Activated T-cell treated with anti-CD3 and anti-CD28 coated beads for 48 hours (primary cell): Measurements from ENCODE around the gene SPDYE2B.
"Not testable (repeated sequence)": the region's sequence is repeated elsewhere in the genome, so short reads cannot be mapped to it uniquely, and the experiment has no call there.

Source experiments
- DNase-seq: peaks from one replicate; pipeline ENCODE4 v3.0.0-alpha.2; 2020; ENCODE audit warnings: low read depth

SPDYE2B gene

DNA sequence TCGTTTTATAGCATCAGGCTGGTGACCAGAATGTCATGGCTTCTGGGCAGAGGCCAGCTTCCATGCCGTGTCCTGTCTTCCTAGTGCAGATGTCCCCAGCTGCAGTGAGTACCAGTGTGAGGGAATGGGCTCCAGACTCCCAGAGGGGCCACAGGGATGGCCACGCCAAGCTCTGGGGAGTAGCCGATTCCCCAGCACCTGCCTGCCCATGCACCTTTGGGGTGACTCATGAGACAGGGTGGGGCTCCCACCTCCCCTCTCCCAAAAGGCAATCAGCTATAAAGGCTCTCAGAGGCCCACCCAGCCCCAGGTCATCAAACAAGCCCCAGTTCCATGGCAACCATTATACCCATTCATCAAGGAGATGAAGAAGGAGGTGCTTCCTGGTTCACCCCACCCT, at the start of gene SPDYE2B:
Gene SPDYE2B, plus strand, starts transcription at position 396 of the 400 bp plus-strand sequence. CDS start 2,030 bp downstream, outside the sequence.
- not testable (repeated sequence) for DNase-seq

- not testable (repeated sequence) for DNase-seq
Measured at GRCh38 chr7:102602317-102602716, 47.8 kb upstream of the SPDYE2B start.

DNA sequence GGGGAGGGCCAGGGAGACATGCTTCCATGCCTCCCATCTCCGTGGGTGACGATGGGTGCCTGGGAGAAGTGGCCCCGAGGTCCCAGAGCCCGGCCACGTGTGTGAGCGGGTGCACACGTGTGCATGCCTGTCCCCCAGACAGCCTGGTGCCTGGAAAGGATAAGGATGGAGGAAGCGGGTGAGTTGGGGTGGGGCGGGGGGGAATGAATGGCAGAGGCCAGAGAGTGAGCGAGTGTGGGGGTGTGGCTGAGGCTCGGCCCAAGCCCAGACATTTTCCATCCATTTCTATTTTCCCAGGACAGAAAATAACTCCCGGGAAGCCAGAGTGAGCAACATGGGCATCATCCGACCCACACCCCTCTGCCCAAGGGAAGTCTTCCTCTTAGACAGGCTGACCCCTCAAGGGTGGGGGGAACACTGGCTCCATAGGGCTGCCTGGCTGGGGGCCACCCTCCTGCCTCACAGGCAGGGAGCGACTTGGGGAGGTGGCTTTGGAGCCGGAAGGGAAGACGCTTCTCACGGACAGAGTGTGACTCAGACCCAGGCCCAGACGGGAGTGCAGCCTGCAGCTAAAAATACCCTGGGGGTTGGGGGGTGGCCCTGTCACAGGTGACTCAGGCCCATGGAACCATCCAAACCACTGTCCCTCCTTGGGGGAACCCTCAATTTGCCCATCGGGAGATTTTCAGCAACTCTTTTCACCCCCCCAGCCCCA, 45.5 kb upstream of the SPDYE2B start:
- DNase-seq, result not testable (repeated sequence)

GRCh38 chr7:102606848-102607247, 43.3 kb upstream of the SPDYE2B start:
- not testable (repeated sequence) for DNase-seq

DNA sequence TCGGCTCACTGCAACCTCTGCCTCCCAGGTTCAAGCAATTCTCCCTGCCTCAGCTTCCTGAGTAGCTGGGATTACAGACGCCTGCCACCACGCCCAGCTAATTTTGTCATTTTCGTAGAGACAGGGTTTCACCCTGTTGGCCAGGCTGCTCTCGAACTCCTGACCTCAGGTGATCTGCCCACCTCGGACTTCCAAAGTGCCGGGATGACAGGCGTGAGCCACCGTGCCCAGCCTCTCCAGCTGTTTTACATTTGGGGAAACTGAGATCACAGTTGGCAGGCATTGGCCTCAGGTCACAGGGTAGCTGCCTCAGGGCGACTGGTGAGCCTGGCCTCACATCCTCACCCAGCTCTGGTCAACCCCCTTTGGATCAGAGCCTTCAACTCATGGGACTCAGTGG, 40.4 kb upstream of the SPDYE2B start:
- not testable (repeated sequence) for DNase-seq

DNA sequence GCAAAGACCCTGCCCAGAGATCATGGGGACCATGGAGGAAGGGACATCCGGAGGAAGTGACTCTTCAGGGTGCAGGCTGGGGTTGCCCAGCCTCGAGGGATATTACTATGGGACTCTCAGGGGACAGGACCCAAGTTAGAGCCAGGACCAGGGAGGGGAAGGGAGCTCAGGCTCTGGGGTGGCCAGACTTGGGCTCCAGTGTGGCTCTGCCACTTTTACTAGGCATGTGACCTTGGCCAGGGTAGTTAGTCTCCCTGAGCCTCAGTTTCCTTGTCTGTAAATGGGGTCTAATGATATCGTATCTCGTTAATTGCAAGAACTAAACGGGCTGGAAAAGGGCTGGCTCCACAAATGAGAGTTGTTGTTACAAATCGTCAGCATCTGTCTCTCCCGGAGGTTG, 39.7 kb upstream of the SPDYE2B start:
- DNase-seq, result not testable (repeated sequence)

- DNase-seq, result not testable (repeated sequence)
Measured at GRCh38 chr7:102611013-102611674, 39.0 kb upstream of the SPDYE2B start.

DNA sequence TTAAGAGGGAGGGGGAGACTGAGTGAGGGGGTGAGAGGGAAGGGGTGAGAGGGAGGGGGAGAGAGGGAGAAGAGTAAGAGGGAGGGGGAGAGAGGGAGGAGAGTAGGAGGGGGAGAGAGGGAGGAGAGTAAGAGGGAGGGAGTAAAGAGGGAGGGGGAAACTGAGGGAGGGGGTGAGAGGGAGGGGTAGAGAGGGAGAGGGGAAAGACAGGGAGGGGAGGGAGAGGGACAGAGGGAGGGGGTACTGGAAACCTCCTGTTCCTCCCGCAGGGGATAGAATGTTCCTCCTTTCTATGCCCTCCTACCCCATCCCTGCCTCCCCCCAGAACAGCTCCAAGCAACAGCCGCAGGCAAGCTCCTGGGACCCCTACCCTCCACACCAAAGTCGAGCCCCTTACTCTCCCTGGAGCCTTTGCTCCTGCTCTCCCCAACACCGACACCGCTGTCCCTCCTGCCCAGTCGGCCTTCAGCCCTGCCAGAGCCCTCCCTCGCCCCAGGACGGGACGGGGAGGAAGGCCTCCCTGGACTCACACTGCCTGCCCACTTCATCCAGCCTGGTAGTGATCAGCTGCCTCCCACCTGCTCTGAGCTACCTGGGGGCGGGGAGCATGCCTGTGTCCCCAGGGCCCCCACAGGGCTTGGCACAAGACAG, 38.3 kb upstream of the SPDYE2B start:
- not testable (repeated sequence) for DNase-seq

- DNase-seq, result not testable (repeated sequence)
Measured at GRCh38 chr7:102613575-102614345, 36.4 kb upstream of the SPDYE2B start.

DNA sequence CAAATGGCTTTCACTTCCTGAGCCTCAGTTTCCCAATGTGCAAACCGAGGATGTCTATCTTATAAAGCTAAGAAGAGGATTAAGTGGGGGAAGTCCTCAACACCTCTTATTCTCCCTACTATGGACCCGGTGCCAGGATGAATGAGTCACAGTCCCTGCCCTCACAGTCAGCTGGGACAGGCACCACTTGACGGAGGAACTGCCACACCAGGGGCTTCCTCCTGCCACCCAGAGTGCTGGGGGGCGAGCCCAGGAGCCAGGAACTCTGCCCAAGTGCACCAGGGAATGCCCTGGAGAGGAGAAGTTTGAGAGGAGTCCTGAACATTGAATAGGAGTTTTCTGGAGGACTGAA, 35.8 kb upstream of the SPDYE2B start:
- not testable (repeated sequence) for DNase-seq

- DNase-seq, result not testable (repeated sequence)
Measured at GRCh38 chr7:102614873-102615272, 35.2 kb upstream of the SPDYE2B start.

GRCh38 chr7:102615930-102616329, 34.2 kb upstream of the SPDYE2B start:
- not testable (repeated sequence) for DNase-seq

DNA sequence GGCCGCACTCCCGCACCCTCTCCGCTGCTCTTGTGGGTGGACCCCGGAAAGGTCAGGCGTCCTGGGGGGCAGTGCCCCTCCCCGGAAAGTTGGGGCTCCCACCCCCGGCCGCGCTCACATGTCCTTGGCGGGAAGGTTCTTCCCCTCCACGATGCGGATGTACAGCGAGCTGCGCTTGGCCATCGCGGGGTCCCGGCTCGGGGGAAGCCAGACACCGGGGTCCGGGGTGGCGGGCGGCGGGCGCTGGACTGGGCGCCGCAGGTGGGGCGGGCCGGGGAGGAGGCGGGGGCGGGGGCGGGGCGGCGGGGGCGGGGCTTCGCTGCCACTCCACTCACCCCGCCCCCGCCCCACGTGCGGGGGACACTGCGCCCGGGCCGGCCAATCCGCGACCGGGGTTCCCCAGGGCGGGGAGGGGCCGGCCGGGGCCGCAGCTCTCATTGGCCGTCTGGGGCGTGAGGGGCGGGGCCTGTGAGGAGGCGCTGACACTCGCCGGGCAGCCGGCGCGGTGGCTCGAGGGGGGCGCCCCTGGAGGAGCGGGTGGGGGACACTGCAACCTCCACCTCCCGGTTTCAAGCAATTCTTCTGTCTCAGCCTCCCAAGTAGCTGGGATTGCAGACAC, 33.5 kb upstream of the SPDYE2B start, which contains the start of gene RASA4:
Gene RASA4, minus strand, starts transcription at position 250 of the 619 bp plus-strand sequence. Its CDS starts 67 bp downstream, at position 183.
- not testable (repeated sequence) for DNase-seq

DNA sequence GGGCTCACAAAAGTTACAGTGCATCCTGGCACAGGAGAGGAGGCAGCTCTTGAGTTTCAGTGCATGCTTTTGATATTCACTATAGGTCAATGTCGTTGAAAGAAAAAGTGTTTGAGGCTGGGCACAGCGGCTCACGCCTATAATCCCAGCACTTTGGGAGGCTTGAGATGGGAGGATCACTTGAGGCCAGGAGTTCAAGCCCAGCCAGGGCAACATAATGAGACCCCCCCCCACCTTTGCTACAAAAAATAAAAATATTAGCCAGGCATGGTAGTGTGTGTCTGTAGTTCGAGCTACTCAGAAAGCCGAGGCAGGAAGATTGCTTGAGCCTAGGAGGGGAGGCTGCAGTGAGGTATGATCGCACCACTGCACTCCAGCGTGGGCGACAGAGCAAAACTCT, 32.0 kb upstream of the SPDYE2B start:
- DNase-seq, result not testable (repeated sequence)

- not testable (repeated sequence) for DNase-seq
Measured at GRCh38 chr7:102627271-102627904, 22.7 kb upstream of the SPDYE2B start.

GRCh38 chr7:102630622-102631021, 19.5 kb upstream of the SPDYE2B start:
- DNase-seq, result not testable (repeated sequence)

DNA sequence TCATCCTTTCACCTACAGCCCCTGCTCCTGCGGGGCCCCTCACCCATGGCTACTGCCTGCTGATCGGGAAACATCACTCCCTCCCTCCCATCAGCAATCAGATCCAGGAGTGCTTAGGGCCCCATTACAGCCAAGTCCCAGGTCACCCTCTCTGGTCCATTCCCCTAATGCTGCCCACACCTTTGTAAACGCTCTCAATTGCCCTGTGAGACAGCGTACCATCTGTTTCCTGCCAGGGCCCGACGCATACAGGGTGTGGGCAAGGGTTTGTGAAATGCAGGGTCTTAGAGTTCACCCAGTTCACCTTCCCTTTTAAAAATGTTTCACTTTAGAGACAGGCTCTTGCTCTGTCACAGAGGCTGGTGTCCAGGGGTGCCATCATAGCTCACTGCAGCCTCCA, 15.8 kb upstream of the SPDYE2B start:
- not testable (repeated sequence) for DNase-seq

- DNase-seq, result not testable (repeated sequence)
Measured at GRCh38 chr7:102635354-102635753, 14.8 kb upstream of the SPDYE2B start.

GRCh38 chr7:102636956-102637355, 13.2 kb upstream of the SPDYE2B start:
- DNase-seq, result not testable (repeated sequence)

GRCh38 chr7:102638848-102639247, 11.3 kb upstream of the SPDYE2B start:
- not testable (repeated sequence) for DNase-seq

GRCh38 chr7:102642691-102643090, 7.4 kb upstream of the SPDYE2B start, which contains the start of gene UPK3BL1:
UPK3BL1 (minus strand) TSS chr7:102642791; CDS start chr7:102642741, 50 bp downstream.
- DNase-seq, result not testable (repeated sequence)
